ENCODE measurements around the gene CCL18.

Gene CCL18

GRCh38 chr17:36066365-36066985, 2.4 kb downstream of the CCL18 start:
- Mint-ChIP-seq H3K36me3 (ENCODE audit: low read depth) (no peaks in the 10 kb centered on the region), H3K4me1 (no peaks in the 10 kb centered on the region), H3K9me3 (no peaks in the 10 kb centered on the region), H3K27ac (no peak overlapping the region), H3K27me3 (ENCODE audit: low read depth, poor library complexity) (peaks cover 9% of the 10 kb centered on the region), H3K4me3 (no peak overlapping the region)
- no peak for DNase-seq
- no peak for TF ChIP-seq CTCF (IDR thresholded peaks at IDR 0.05)

GRCh38 chr17:36068524-36068923, 4.5 kb downstream of the CCL18 start:
- TF ChIP-seq CTCF (IDR thresholded peaks at IDR 0.05): no peak
- Mint-ChIP-seq H3K27me3 (ENCODE audit: low read depth, poor library complexity) (peaks cover 19% of the 10 kb centered on the region), H3K27ac (no peak overlapping the region), H3K9me3 (no peaks in the 10 kb centered on the region), H3K4me1 (no peaks in the 10 kb centered on the region), H3K36me3 (ENCODE audit: low read depth) (no peaks in the 10 kb centered on the region), H3K4me3 (no peak overlapping the region)
- no peak for DNase-seq

- Mint-ChIP-seq H3K4me1 (no peaks in the 10 kb centered on the region), H3K36me3 (ENCODE audit: low read depth) (no peaks in the 10 kb centered on the region), H3K9me3 (no peaks in the 10 kb centered on the region), H3K4me3 (no peak overlapping the region), H3K27me3 (ENCODE audit: low read depth, poor library complexity) (peaks cover 19% of the 10 kb centered on the region), H3K27ac (no peak overlapping the region)
- TF ChIP-seq CTCF (IDR thresholded peaks at IDR 0.05): no peak
- no peak for DNase-seq
These were observed 5.1 kb downstream of the CCL18 start for GRCh38 chr17:36069136-36069535.

- peaks cover 17% of the 10 kb centered on the region for H3K27me3 Mint-ChIP-seq (ENCODE audit: low read depth, poor library complexity)
- no peak for DNase-seq
- TF ChIP-seq CTCF (IDR thresholded peaks at IDR 0.05): no peak
- no peaks in the 10 kb centered on the region for H3K4me1 Mint-ChIP-seq
- no peak overlapping the region for H3K27ac Mint-ChIP-seq
- H3K36me3 Mint-ChIP-seq (ENCODE audit: low read depth): no peaks in the 10 kb centered on the region
- no peak overlapping the region for H3K4me3 Mint-ChIP-seq
- H3K9me3 Mint-ChIP-seq: no peaks in the 10 kb centered on the region
These were observed 6.4 kb downstream of the CCL18 start for GRCh38 chr17:36070427-36070826.

- Mint-ChIP-seq H3K27ac (no peak overlapping the region), H3K4me1 (no peaks in the 10 kb centered on the region), H3K36me3 (ENCODE audit: low read depth) (no peaks in the 10 kb centered on the region), H3K27me3 (ENCODE audit: low read depth, poor library complexity) (peaks cover 18% of the 10 kb centered on the region), H3K9me3 (peaks cover 2% of the 10 kb centered on the region), H3K4me3 (no peak overlapping the region)
- DNase-seq: no peak
- TF ChIP-seq CTCF (IDR thresholded peaks at IDR 0.05): no peak
These were observed 7.7 kb downstream of the CCL18 start for GRCh38 chr17:36071751-36072150.

- H3K27ac Mint-ChIP-seq: peak overlapping the region; percentile 20
- H3K4me1 Mint-ChIP-seq: no peaks in the 10 kb centered on the region
These were observed 8.5 kb downstream of the CCL18 start for GRCh38 chr17:36072431-36073121.

More at GRCh38 chr17:36072431-36073121, 8.5 kb downstream of the CCL18 start:
- peaks cover 4% of the 10 kb centered on the region for H3K9me3 Mint-ChIP-seq
- no peak overlapping the region for H3K4me3 Mint-ChIP-seq
- peaks cover 21% of the 10 kb centered on the region for H3K27me3 Mint-ChIP-seq (ENCODE audit: low read depth, poor library complexity)
- DNase-seq: peak; percentile 75
- TF ChIP-seq CTCF (IDR thresholded peaks at IDR 0.05): peak; percentile 77
- H3K36me3 Mint-ChIP-seq (ENCODE audit: low read depth): no peaks in the 10 kb centered on the region
